COR-L47 (cell line): ENCODE results near the gene PSD.

ENCODE experiments used
- DNase-seq: peaks from one replicate; lab custom pipeline; 2025; lab: John Stamatoyannopoulos, UW

PSD gene

DNA sequence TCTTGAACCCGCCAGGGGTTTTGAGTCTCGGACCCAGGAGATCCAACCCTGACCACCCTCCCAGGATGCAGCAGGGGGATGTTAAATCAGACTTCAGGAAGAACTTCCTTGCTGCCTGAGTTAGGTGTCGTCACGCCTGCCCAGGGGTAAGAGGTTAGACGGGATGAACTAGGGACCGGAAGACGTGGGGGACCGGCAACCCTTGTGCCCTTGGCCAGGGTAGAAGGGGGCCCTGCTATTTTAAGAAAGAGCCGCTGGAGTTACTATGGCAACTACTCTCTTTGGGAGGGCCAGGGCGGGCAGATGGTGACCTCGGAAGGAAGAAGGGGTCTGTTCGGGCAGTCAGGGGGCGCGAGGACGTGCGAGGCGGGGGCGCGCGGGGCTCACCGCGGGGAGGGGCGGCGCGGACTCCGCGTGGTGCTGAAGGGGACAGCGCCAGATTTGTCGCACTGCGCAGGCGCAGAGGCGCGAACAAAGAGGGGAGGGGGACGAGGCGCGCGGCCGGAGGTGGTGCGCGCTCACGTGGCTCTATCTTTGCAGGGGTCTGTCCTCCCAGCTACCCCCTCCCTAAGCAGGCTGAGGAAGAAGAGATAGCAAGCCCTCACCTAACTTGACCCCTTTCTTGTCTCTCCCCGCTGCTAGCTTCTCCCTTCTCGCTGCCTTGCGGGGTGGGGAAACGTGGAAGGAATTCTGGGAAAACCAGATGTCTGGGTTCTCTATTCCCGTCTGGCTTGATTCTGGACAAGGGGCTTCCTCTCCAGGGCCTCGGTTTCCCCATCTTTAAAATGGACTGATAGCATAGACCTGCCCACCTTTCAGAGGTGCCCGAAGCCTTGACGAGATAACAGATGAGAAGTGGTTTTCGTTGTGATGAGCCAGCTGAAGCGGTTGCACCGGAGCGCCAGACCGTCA is 940 bp upstream of the PSD start:
- peak; percentile 65 for DNase-seq

DNA sequence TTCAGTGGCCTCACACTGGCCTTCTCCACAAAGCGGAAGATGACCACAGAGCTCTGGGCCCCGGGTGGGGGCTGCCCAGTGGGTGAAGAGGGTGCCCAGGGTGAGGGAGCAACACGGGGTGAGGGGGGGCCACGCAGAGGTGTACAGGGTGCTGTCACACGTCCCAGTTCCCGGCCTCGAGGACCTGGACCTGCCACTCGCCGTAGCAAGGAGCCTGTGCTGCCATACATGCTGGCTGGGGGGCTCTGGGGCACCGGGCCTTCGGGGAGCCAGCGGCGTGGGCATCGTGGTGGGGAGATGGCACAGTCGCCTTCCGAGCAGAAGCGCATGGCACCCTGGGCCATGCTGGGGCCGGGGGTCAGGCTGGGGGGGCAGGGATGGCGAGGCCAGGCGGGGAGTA is 1.9 kb downstream of the PSD start:
- no peak for DNase-seq

DNA sequence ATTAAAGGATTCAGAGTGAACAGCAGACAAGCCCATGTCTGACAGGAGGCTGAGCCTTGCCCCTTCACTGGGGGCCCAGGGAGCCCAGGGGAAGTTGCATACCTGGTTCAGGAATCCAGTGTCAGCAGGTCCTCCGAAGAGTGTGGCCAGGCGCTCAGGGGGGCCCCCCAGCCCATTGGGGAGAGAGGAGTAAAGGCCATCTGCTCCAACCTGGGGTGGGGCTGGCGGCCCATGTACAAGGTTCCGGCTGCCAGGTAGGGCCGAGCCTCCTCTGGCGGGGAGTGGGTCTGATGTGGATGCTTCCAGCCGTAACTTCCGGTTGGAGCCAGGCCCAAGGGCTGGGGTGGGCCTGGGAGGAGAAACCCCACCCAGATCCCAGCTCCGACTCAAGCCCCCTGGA is 2.3 kb downstream of the PSD start:
- DNase-seq, result no peak

GRCh38 chr10:102414749-102415148 is 3.8 kb downstream of the PSD start:
- DNase-seq, result no peak

- DNase-seq, result no peak
Measured at GRCh38 chr10:102413806-102414561, 4.6 kb downstream of the PSD start.

- peak; percentile 71 for DNase-seq
Measured at GRCh38 chr10:102413053-102413705, 5.4 kb downstream of the PSD start.

DNA sequence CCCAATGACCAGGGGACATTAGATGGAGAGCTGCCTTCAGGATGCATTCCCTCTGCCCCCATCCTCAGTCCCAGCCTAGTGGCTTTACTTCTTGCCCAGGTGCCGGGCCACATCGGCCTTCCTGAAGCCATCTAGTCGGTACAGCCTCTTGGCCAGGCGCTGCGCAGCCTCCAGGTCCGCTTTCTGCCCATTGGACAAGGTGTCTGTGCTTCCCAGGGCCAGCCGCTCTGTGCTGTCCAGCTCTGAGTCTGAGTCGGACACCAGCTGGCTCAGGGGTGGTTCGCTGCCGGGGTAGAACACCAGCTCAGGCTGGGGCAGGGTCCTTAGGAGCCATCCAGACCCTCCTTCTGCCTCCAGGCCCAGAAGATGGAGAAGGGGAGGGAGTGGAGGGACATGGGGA is 6.3 kb downstream of the PSD start:
- DNase-seq, result no peak

DNA sequence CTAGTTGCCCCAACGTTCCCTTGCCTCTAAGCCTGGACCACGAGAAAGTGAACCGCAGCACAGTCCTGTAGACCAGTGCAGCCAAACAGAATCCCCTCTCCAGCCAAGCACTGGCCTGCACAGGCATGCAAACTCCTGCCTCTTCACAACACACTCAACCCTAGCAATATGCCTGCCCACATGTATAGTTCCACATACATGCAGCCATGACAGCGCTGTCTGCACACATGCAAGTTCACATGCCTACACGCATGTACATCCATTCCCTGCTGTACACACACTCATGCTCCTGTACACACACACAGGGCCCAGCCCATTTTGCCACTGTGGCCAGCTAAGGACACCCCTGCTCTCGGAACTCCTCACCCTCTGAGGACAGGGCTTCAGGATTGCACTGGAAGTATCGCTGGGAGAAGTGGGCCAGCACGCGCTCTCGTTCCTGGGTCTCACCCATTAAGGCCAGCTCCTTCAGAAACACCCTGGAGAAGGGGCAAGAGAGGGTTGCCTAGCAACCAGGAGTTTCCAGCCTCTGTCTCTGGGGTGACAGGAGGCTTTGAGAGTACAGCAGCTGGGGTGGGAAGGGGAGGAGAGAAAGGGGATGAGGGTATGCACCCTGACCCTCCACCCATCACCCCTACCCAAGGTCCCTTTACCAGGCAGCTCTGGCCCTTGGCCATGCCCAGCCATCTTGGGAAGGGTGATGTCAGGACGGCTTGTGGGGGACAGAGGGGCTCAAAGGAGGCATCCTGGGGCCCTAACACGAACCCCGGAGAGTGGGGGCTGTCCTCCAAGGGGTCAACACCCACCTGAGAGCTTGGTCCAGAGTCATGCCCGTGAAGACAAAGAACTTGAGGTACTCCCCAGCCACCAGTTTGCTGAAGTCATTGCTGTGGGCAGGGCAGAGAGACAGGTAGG is 7.0 kb downstream of the PSD start:
- DNase-seq, result no peak

DNA sequence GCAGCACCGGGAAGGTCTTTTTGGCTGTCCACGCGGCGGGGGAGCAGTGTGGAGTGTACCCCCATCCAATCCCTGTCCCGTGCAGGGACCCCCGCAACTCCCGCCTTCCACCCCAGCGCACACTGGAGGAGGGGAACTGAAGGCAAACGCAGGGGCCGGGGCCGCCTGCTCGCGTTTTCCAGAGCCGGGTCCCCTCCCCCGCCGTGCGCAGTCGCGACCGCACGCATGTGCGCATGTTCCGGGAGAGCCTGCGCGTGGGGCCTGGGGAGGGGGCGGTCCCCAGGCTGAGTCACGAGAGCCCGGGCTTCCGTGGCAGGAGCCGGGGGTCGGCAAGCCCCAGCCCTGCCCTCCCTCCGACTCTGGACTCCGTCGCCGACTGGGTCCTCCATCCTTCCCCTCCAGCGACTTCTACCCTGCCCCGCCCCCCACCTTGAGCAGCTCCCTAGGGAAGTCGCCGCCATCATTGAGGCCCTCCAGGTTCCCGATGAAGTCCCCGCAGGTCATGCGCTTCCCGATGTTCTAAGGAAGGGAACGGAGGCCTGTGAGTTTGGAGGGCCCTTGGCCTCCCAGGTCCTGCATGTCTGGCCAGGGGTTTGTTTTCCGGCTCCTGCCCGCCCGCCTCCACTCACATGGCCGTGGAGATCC is 8.0 kb downstream of the PSD start:
- DNase-seq, result no peak

DNA sequence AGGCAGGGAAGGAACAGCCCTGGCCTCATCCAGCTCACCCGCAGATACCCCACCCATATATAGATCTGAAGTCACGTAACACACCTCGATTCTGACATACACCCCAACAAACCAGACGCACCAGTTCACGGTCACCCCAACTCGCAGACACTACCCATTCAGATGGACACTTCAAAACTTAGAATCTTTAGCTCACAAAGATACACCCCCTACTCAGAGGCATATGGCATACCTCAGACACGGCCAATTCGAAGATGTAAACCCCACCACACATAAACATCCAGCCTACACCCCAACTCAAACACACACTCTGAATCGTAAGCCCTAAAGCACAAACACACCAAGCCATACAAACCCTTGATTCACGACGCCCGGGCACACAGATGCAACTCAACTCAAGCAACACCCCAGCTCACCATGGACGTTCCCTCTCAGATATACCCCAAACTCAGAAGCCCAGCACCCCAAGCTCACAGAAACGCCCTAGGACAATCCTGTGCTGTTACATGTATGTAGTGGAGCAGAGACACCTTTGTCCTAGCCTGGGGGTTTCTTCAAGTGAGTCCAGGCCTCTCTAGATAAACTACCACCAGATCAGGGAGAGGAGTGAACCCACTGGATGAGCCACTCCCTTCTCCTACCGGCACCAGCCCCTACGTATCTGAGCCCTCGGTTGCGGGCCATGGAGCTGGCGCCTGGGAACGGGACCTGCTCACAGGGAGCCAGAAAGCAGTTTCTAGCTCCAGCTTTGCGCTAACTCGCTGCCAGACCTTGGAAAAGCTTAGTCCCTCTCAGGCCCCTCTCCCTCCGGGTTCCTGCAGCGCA is 8.8 kb downstream of the PSD start:
- DNase-seq, result no peak

DNA sequence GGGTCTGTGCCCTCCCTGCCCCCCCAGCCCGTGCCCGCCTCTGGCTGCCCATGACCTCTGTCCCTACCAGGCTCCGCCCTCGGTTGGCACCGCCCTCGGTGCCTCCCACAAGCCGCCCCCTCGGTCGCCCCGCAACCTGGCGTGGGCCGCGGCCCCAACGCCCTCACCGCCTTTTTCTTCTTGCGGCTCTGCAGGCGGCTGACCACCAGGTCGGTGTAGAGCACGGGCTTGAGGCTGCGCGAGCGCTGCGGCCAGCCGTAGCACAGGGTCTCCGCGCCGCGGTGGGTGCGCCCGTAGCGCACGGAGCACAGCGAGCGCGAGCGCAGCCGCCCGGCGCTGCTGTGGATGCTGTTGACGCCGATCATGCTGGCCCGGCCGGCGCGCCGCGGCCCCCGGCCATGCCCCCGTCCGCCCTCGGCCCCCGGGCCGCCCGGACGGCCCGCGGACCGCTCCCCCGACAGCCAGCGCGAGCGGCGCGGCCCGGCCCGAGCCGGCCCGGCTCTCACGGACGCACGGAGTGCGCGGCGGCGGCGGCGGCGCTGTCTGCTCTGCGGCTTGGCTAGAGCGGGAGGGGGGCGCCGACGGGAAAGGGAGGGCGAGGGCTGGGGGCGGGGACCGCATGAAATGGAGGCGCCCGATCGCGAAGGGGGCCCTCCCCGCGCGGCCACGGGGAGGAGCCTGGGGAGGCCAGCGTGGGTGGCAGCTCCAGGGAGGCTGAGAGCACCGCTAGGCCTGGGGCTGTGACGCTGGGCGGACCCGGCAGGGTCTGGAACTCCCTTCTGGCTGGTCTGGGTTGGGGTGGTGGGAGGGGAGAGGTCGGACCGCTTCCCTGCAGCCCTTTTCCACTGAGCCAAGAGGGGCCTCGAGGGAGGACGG is 9.6 kb downstream of the PSD start:
- peak; percentile 35 for DNase-seq

GRCh38 chr10:102408131-102408727 is 10.4 kb downstream of the PSD start:
- no peak for DNase-seq

DNA sequence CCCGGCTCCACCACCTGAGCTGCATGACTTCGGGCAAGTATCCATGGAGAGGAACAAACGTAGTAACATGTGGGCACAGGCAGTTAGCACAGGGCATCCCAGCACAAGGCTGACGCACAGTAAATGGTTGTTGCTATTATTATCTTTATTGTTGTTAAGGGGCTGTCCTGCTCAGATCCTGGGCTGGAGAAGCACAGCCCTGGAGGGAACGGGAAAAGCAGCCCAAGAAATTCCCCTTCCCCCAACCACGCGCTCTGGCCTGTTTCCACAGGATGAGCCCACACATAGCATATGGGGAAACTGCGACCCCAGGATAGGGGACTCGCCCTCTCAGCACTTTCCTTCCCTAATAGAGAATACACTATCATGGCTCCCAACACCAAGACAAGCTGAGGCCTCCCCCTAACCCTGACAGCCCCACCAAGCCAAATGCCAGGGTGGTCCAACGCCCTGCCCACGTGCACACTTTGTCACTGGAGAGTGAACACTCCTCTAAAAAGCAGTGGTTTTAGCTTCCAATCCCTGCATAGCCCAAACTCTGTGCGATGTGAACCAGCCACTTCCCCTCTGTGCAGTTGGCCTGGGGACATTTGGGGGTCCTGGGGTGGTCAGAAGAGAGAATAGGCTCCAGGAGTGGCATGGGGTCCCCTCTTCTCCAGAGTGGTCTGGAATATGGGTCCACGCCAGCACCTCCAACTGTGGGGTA is 11.0 kb downstream of the PSD start:
- DNase-seq, result no peak

DNA sequence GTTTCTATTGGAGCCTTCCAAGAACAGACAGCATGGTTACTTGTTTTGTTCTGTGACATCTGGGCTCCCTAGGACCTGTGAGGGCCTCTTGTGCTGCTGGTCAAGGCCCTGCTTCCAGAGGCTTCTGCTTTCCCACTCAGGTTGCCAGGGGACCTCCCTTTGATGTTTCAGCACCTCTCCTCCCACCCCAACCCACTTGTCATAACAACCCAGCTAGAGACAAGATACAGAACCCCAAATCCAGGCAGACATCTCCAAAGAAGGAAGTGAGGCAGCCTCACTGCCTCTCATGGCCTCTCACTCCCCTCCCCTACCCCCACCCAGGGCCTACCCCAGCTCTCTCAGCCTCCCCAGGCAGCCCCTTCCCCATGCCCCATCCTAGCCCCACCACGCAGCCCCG is 11.8 kb downstream of the PSD start:
- no peak for DNase-seq

- DNase-seq, result no peak
Measured at GRCh38 chr10:102405632-102406031, 13.0 kb downstream of the PSD start.

- DNase-seq, result no peak
Measured at GRCh38 chr10:102405108-102405571, 13.4 kb downstream of the PSD start.

GRCh38 chr10:102404361-102405107 is 14.1 kb downstream of the PSD start:
- DNase-seq, result no peak
